HCEC 1CT (cell line): ENCODE data around the gene PHKB.
"Not testable (repeated sequence)": the region's sequence is repeated elsewhere in the genome, so short reads cannot be mapped to it uniquely, and the experiment has no call there.

Experiments
- DNase-seq: peaks from one replicate; pipeline ENCODE4 v3.0.0-alpha.2; 2017

Gene PHKB

GRCh38 chr16:47460711-47461597 lies at the start of gene PHKB, which contains the start of gene ITFG1:
TSS of gene PHKB (plus strand) at chr16:47461331. CDS start at chr16:47461351, 20 bp downstream.
TSS of gene ITFG1 (minus strand) at chr16:47461063. CDS start at chr16:47461045, 18 bp downstream.
- DNase-seq = peak; percentile 86

- DNase-seq = no peak
Measured at GRCh38 chr16:47413041-47413440, 48.1 kb upstream of the PHKB start.

- no peak for DNase-seq
Measured at GRCh38 chr16:47416869-47417268, 44.3 kb upstream of the PHKB start.

- DNase-seq = no peak
Measured at GRCh38 chr16:47424846-47425245, 36.3 kb upstream of the PHKB start.

- no peak for DNase-seq
Measured at GRCh38 chr16:47426806-47427205, 34.3 kb upstream of the PHKB start.

GRCh38 chr16:47431960-47432359 lies 29.2 kb upstream of the PHKB start:
- no peak for DNase-seq

GRCh38 chr16:47434274-47434673 lies 26.9 kb upstream of the PHKB start:
- not testable (repeated sequence) for DNase-seq

- not testable (repeated sequence) for DNase-seq
Measured at GRCh38 chr16:47440066-47440465, 21.1 kb upstream of the PHKB start.

GRCh38 chr16:47442884-47443283 lies 18.2 kb upstream of the PHKB start:
- not testable (repeated sequence) for DNase-seq

- DNase-seq = no peak
Measured at GRCh38 chr16:47446431-47446830, 14.7 kb upstream of the PHKB start.

GRCh38 chr16:47448830-47449575 lies 12.1 kb upstream of the PHKB start:
- DNase-seq = no peak

GRCh38 chr16:47449788-47450187 lies 11.3 kb upstream of the PHKB start:
- no peak for DNase-seq

GRCh38 chr16:47458331-47458730 lies 2.8 kb upstream of the PHKB start:
- no peak for DNase-seq

GRCh38 chr16:47459603-47460002 lies 1.5 kb upstream of the PHKB start:
- no peak for DNase-seq

GRCh38 chr16:47460359-47460710 lies 796 bp upstream of the PHKB start:
- DNase-seq = no peak

GRCh38 chr16:47461598-47462266 lies 601 bp downstream of the PHKB start:
- DNase-seq = peak; percentile 43

- no peak for DNase-seq
Measured at GRCh38 chr16:47463771-47464624, 2.9 kb downstream of the PHKB start.

- DNase-seq = no peak
Measured at GRCh38 chr16:47465919-47466630, 4.9 kb downstream of the PHKB start.

GRCh38 chr16:47467501-47467900 lies 6.4 kb downstream of the PHKB start:
- DNase-seq = no peak

- DNase-seq = not testable (repeated sequence)
Measured at GRCh38 chr16:47468070-47468689, 7.0 kb downstream of the PHKB start.

GRCh38 chr16:47469227-47469626 lies 8.1 kb downstream of the PHKB start:
- DNase-seq = no peak
